Testis (tissue), 3 donors: ENCODE measurements around the gene TIMD4. TPM values are rescaled to one million over a fixed set of nuclear protein-coding genes. Genes with fewer than 3 reads are reported as not detected.

Experiments used
- DNase-seq: peaks from one replicate; pipeline ENCODE4 v3.0.0-alpha.2; 2019
- H3K27ac ChIP-seq, 2 donors: fragments of 200-600 bp; sonication (generic); one replicate each; pipeline ENCODE4 v1.5.1; 2019
- H3K27me3 ChIP-seq: fragments of 200-600 bp; sonication (generic); one replicate; pipeline ENCODE4 v1.5.1; 2019
- H3K36me3 ChIP-seq: fragments of 200-600 bp; sonication (generic); one replicate; pipeline ENCODE4 v1.5.1; 2017; ENCODE audit warnings: low read depth; ENCODE audit errors: missing control alignments
- H3K4me1 ChIP-seq: fragments of 200-600 bp; sonication (generic); one replicate; pipeline ENCODE4 v1.5.1; 2019
- H3K4me3 ChIP-seq, 2 donors: fragments of 200-600 bp; sonication (generic); one replicate each; pipeline ENCODE4 v1.5.1; 2017 to 2019
- H3K9me3 ChIP-seq: fragments of 200-600 bp; sonication (generic); one replicate; pipeline ENCODE4 v1.5.1; 2017
- POLR2A ChIP-seq: fragments of 450-650 bp; IDR thresholded peaks from one replicate; pipeline ENCODE4 v1.6.1; 2017; ENCODE audit warnings: antibody characterized with exemption, mild to moderate bottlenecking, moderate library complexity
- WGBS, 2 donors: methylation state at CpG; one replicate each; pipeline ENCODE4 v1.1.5; 2018; 5-methylcytosine and 5-hydroxymethylcytosine counted together
- intact Hi-C: fragments of 100-400 bp; cut with DNase I; formaldehyde crosslinking; loops from one replicate; pipeline ENCODE4 v1.15.1; 2023; ENCODE audit warnings: low total_unique reads
- polyA plus RNA-seq: library from polyadenylated mRNA; stranded (reverse); fragments of 350-450 nt; fragmentation: Illumina TruSeq; extraction: RNeasy Lipid Tissue Mini Kit (QIAGEN cat#74804); gene quantifications from one replicate; pipeline ENCODE4 v1.2.3, GENCODE V29; 2014; ENCODE audit warnings: low read depth, low replicate concordance; ENCODE audit not compliant: insufficient read depth
- total RNA-seq, 2 donors: library from RNA; depleted of rRNA; stranded (reverse); fragments of >200 nt; gene quantifications; one replicate each; pipeline ENCODE4 v1.2.3, GENCODE V29; 2016
- TF ChIP-seq, protein P1 (sequence below), 3 experiments: fragments of 450-650 bp in 2 of 3; fragments of 200-600 bp in 1 of 3; sonication (generic) in 1 of 3; IDR thresholded peaks; one replicate each; pipeline ENCODE4 v1.5.1; 2016 to 2019; ENCODE audit warnings: antibody characterized with exemption in 3 of 3, mild to moderate bottlenecking in 2 of 3, moderate library complexity in 1 of 3

TIMD4 gene
- total and polyA plus RNA-seq, 3 donors from 2014 or later = 34.4 to 197 (median 78.0) TPM

DNA sequence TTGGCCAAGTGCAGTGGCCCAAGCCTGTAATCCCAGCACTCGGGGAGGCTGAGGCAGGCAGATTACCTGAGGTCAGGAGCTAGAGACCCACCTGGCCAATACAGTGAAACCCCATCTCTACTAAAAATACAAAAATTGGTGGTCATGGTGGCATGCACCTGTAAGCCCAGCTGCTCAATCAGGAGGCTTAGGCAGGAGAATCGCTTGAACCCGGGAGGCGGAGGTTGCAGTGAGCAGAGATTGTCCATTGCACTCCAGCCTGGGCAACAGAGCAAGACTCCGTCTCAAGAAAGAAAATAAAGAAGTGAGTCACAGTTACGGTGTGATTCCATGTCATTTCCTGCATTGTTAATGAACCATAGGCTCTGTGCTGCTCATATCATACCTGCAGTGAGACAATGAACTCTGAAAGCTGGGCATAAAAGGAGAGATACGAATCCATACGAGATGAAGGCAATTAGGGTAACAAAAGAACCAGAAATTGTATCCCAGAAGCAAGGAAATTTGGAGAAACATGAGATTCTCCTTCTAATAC is 44.6 kb downstream of the TIMD4 start:
- intact Hi-C loops = no loop called here
- 91% methylated on average over 8 of the region's 8 CpGs for WGBS, 2 donors

DNA sequence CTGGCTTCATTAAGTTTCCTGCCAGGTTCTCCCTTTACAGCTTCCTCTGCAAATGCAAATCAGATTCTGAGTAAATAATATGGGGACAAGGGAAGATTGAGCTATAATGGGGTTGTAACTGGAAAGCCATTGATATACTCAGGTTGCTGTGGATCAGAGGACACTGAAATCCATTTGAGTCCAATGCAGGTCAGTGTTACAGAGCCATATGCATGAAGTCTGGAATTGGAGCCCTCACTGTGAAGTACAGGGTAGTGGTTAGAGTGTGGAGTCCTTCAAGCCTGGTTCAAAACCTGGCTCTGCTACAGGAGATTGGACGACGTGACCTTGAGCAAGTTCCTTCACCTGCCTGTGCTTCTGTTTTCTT is 48.7 kb downstream of the TIMD4 start:
- no peaks in the 10 kb centered on the region for H3K27me3 ChIP-seq
- intact Hi-C loops = no loop called here
- 82 to 88% methylated on average over 2 of the region's 2 CpGs for WGBS, 2 donors
- TF ChIP-seq, protein P1, sequence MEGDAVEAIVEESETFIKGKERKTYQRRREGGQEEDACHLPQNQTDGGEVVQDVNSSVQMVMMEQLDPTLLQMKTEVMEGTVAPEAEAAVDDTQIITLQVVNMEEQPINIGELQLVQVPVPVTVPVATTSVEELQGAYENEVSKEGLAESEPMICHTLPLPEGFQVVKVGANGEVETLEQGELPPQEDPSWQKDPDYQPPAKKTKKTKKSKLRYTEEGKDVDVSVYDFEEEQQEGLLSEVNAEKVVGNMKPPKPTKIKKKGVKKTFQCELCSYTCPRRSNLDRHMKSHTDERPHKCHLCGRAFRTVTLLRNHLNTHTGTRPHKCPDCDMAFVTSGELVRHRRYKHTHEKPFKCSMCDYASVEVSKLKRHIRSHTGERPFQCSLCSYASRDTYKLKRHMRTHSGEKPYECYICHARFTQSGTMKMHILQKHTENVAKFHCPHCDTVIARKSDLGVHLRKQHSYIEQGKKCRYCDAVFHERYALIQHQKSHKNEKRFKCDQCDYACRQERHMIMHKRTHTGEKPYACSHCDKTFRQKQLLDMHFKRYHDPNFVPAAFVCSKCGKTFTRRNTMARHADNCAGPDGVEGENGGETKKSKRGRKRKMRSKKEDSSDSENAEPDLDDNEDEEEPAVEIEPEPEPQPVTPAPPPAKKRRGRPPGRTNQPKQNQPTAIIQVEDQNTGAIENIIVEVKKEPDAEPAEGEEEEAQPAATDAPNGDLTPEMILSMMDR (IDR thresholded peaks at IDR 0.05) = no peak
- no peak for TF ChIP-seq POLR2A
- no peaks in the 10 kb centered on the region for H3K4me1 ChIP-seq
- H3K9me3 ChIP-seq = no peaks in the 10 kb centered on the region
- H3K36me3 ChIP-seq = no peaks in the 10 kb centered on the region
- H3K4me3 ChIP-seq = no peak overlapping the region
- H3K27ac ChIP-seq = no peak overlapping the region
- no peak for DNase-seq

More for the DNA sequence above, 44.6 kb downstream of the TIMD4 start:
- Histone ChIP-seq H3K27me3 (no peaks in the 10 kb centered on the region), H3K27ac (no peak overlapping the region), H3K9me3 (no peaks in the 10 kb centered on the region), H3K36me3 (no peaks in the 10 kb centered on the region), H3K4me1 (no peaks in the 10 kb centered on the region), H3K4me3 (no peak overlapping the region)
- no peak for DNase-seq
- no peak for TF ChIP-seq POLR2A
- TF ChIP-seq, protein P1 (IDR thresholded peaks at IDR 0.05) = no peak

GRCh38 chr5:156913719-156914370 is 49.2 kb downstream of the TIMD4 start:
- DNase-seq = no peak
- intact Hi-C loops = no loop called here
- no peak overlapping the region for H3K4me3 ChIP-seq
- H3K36me3 ChIP-seq = no peaks in the 10 kb centered on the region
- 53 to 66% methylated on average over 5 of the region's 5 CpGs for WGBS, 2 donors
- H3K27ac ChIP-seq = no peak overlapping the region
- H3K4me1 ChIP-seq = no peaks in the 10 kb centered on the region
- H3K9me3 ChIP-seq = no peaks in the 10 kb centered on the region
- H3K27me3 ChIP-seq = no peaks in the 10 kb centered on the region
- TF ChIP-seq, protein P1 (IDR thresholded peaks at IDR 0.05) = no peak
- TF ChIP-seq POLR2A = no peak

GRCh38 chr5:156913355-156913718 is 49.7 kb downstream of the TIMD4 start:
- intact Hi-C loops = no loop called here
- WGBS, 2 donors = 88 to 90% methylated on average over 3 of the region's 3 CpGs
- DNase-seq = no peak
- Histone ChIP-seq H3K27me3 (no peaks in the 10 kb centered on the region), H3K4me3 (no peak overlapping the region), H3K9me3 (no peaks in the 10 kb centered on the region), H3K36me3 (no peaks in the 10 kb centered on the region), H3K27ac (no peak overlapping the region), H3K4me1 (no peaks in the 10 kb centered on the region)
- TF ChIP-seq POLR2A = no peak
- TF ChIP-seq, protein P1 (IDR thresholded peaks at IDR 0.05) = no peak

- no peaks in the 10 kb centered on the region for H3K4me1 ChIP-seq
- no peaks in the 10 kb centered on the region for H3K27me3 ChIP-seq
- no peaks in the 10 kb centered on the region for H3K36me3 ChIP-seq
- H3K27ac ChIP-seq = no peak overlapping the region
- intact Hi-C loops = no loop called here
- H3K9me3 ChIP-seq = no peaks in the 10 kb centered on the region
- no peak overlapping the region for H3K4me3 ChIP-seq
- DNase-seq = no peak
- WGBS, 2 donors = 85 to 91% methylated on average over 5 of the region's 5 CpGs
- no peak for TF ChIP-seq POLR2A
- TF ChIP-seq, protein P1 (IDR thresholded peaks at IDR 0.05) = no peak
Measured at GRCh38 chr5:156912869-156913268, 50.2 kb downstream of the TIMD4 start.
